LNCaP clone FGC (cell line): ENCODE data around the gene LETMD1.
"Not testable (repeated sequence)": the region's sequence is repeated elsewhere in the genome, so short reads cannot be mapped to it uniquely, and the experiment has no call there.

ENCODE experiments used
- DNase-seq: peaks from one replicate; pipeline ENCODE4 v3.0.0-alpha.2; 2011; ENCODE audit warnings: low read depth
- H3K4me3 ChIP-seq: 2 replicates; pipeline ENCODE4 v1.5.1; 2011; ENCODE audit warnings: mild to moderate bottlenecking, low read depth, low read length, control low read depth
- TF ChIP-seq, protein P1 (sequence below): IDR thresholded peaks from 2 replicates; pipeline ENCODE4 v1.5.1; 2012; ENCODE audit warnings: mild to moderate bottlenecking; ENCODE audit not compliant: control insufficient read depth, insufficient read depth; ENCODE audit errors: extremely low read depth

The LETMD1 gene

DNA sequence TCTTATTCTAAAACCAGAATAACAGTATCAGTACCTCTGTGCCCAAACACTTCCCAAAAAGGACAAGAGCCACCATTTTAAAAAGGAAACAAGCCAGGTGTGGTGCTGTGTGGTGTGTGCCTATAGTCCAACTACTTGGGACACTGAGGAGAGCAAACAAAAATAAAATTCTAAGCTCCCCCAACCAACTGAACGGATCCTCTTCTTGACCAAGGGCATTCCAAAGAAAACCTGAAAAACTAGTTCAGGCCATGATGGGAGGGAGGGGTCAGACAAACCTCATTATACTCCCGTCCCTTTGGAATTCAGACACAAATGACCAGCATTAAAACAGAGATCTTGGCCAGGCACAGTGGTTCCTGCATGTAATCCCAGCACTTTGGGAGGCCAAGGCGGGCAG is 42.5 kb upstream of the LETMD1 start:
- TF ChIP-seq, protein P1, sequence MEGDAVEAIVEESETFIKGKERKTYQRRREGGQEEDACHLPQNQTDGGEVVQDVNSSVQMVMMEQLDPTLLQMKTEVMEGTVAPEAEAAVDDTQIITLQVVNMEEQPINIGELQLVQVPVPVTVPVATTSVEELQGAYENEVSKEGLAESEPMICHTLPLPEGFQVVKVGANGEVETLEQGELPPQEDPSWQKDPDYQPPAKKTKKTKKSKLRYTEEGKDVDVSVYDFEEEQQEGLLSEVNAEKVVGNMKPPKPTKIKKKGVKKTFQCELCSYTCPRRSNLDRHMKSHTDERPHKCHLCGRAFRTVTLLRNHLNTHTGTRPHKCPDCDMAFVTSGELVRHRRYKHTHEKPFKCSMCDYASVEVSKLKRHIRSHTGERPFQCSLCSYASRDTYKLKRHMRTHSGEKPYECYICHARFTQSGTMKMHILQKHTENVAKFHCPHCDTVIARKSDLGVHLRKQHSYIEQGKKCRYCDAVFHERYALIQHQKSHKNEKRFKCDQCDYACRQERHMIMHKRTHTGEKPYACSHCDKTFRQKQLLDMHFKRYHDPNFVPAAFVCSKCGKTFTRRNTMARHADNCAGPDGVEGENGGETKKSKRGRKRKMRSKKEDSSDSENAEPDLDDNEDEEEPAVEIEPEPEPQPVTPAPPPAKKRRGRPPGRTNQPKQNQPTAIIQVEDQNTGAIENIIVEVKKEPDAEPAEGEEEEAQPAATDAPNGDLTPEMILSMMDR, result no peak
- DNase-seq, result peak; percentile 87
- H3K4me3 ChIP-seq, result no peak overlapping the region

DNA sequence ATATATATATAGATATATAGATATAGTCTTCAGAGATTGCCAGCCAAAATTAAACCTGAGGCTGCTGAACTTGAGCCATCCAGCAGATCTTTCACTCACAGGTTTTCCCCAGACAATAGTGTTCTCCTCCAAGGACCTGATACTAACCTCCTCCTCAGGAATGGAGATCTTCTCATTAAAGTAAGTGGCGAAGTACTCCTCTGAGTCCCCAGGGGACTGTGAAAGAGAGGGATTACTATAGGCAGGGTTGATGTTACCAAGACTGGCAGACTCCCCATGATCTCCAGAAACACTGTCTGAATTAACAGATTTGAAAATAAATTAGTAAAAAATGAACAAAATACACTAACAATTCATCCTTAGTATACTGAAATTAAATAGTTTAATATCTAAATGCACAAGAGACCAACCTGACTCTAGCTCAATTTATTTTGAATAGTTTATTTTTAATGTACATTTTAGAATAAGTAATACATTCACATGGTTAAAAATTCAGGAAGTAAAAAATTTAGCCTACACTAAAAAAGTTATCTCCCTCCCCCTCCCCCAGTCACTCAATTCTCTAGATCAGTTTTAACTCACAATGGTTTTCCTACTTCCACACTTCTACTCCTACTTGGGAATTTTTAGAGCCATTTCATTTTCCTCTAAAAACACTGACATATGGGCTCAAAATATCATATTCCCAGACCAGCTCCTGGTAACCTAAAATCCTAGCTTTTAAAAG is 39.6 kb upstream of the LETMD1 start:
- TF ChIP-seq, protein P1, result no peak
- no peak for DNase-seq
- H3K4me3 ChIP-seq, result no peak overlapping the region

DNA sequence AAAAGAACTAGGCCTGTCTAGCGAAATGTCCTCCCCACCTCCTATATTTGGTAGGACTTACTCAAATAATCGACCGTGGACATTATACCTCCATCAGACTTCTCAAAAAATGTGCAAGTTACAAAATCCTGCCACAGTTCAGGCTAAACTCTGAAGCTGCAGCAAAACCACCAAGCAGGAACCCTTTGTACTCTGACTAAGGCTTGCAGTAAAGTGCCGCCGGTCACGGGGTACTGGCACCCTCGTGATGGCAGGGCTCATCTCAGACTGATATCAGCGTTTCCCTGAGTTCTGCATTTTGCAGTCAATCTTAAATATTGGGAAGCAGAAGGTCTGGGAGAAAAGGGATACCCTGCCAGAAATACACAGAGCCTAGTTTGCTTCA is 39.1 kb upstream of the LETMD1 start:
- no peak for DNase-seq
- H3K4me3 ChIP-seq, result no peak overlapping the region
- TF ChIP-seq, protein P1, result no peak

DNA sequence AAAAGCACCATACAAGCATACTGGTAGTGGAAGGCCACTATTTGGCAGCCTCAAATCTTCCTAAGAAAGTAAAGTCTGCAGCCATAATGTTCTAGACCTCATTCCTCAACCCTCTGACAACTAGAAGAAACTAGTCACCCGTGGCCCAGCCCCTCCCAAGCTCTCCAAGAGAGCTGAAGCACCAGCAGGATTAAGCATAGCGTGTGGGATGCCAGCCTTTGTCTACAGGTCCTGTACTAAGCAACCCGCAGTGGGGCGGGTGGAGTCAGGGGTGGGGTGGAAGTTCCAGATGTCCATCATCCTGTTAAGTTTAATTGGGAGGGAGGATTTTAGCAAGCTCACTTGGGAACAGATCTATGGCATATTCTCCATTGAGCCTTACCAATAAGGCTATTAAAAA is 36.2 kb upstream of the LETMD1 start:
- no peak for DNase-seq
- H3K4me3 ChIP-seq, result no peak overlapping the region
- TF ChIP-seq, protein P1, result no peak

DNA sequence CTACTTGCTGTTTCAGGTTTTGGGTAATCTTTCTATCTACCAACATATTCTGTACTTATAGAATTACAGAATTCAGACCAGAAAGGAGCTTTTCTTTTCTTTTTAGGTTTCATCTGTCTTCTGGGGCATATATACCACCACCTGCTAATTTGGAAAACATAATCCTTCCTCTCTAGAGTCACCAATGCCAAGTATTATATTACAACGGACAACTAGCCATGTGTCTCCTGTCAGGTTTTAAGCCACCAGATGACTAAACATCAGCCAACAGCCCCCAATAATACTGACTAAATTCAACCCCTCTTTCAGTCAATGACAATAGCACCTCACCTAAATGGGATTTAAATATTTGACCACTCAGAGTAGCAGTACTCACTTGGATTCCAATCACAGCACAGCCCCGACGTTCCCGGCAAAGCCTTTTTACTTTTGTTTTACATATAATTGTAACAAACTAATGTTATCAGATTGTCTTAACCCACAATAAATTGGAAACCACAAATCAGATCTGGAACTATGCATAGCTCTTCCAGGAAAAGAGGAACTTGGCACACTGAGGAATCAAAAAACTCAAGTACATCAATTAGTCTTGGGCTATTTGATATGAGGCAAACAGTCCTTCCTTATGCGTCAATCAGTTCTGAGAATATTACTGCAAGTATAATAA is 35.4 kb upstream of the LETMD1 start:
- no peak overlapping the region for H3K4me3 ChIP-seq
- TF ChIP-seq, protein P1, result no peak
- DNase-seq, result no peak

DNA sequence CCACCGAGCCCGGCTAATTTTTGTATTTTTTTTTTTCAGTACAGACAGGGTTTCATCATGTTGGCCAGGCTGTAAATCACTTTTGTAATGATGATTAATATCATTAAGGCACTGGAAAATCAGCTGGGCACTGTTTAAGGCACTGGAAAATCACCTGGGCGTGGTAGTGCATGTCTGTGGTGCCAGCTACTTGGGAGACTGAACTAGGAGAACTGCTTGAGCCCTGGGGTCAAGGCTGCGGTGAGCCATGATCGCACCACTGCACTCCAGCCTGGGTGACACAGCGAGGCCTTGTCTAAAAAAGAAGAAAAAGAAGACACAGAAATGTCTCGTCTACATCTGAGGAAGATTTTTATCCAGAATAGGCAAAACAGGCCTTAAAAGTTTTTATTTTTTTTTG is 34.7 kb upstream of the LETMD1 start:
- no peak for DNase-seq
- TF ChIP-seq, protein P1, result no peak
- no peak overlapping the region for H3K4me3 ChIP-seq

DNA sequence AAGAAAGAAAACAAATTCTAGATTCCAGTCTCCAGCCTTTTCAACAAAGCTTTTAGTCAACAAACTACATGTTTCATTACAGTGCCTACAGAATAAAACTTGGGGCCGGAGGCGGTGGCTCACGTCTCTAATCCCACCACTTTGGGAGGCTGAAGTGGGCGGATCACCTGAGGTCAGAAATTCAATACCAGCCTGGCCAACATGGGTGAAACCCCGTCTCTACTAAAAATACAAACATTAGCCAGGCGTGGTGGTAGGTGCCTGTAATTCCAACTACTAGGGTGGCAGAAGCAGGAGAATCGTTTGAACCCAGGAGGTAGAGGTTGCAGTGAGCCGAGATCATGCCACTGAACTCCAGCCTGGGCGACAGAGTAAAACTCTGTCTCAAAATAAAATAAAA is 33.7 kb upstream of the LETMD1 start:
- not testable (repeated sequence) for DNase-seq, H3K4me3 ChIP-seq
